ENCODE results near the gene NKX2-2.

NKX2-2 gene

GRCh38 chr20:21513881-21514540 lies at the start of gene NKX2-2 (continued):
- TF ChIP-seq ZSCAN23 (tag by site-specific recombination; IDR thresholded peaks at IDR 0.05): no peak
- peak; percentile 60 for TF ChIP-seq PATZ1 (tag by site-specific recombination; IDR thresholded peaks at IDR 0.05)
- no peak for TF ChIP-seq ZNF530 (tag by site-specific recombination; IDR thresholded peaks at IDR 0.05; ENCODE audit: low read depth)
- no peak for TF ChIP-seq ZNF280C (tag by site-specific recombination; IDR thresholded peaks at IDR 0.05)
- TF ChIP-seq MZF1 (tag by site-specific recombination; IDR thresholded peaks at IDR 0.05; ENCODE audit: borderline replicate concordance): peak; percentile 26; the same call in 1 of the 2 replicates
- TF ChIP-seq ZBTB11 (tag by site-specific recombination; conservative IDR thresholded peaks at IDR 0.05; ENCODE audit: low read depth): no peak
- TF ChIP-seq ZNF239 (tag by site-specific recombination; IDR thresholded peaks at IDR 0.05): no peak
- TF ChIP-seq ZFP3 (tag by site-specific recombination; IDR thresholded peaks at IDR 0.05; ENCODE audit: low read depth): no peak
- TF ChIP-seq ZFP37 (tag by site-specific recombination; IDR thresholded peaks at IDR 0.05): no peak
- no peak for TF ChIP-seq ZNF18 (tag by site-specific recombination; IDR thresholded peaks at IDR 0.05)
- peak; percentile 68 for TF ChIP-seq PRDM10 (tag by site-specific recombination; IDR thresholded peaks at IDR 0.05)
- TF ChIP-seq ZBTB49 (tag by site-specific recombination; IDR thresholded peaks at IDR 0.05; ENCODE audit: low read depth): no peak
- TF ChIP-seq ZBTB48 (tag by site-specific recombination; IDR thresholded peaks at IDR 0.05): no peak
- TF ChIP-seq ZNF704 (tag by site-specific recombination; IDR thresholded peaks at IDR 0.05): no peak
- TF ChIP-seq ZBTB44 (tag by site-specific recombination; IDR thresholded peaks at IDR 0.05): no peak
- TF ChIP-seq ZNF335 (tag by site-specific recombination; conservative IDR thresholded peaks at IDR 0.05): peak; percentile 66
- no peak for TF ChIP-seq BCL6B (tag by site-specific recombination; IDR thresholded peaks at IDR 0.05)
- TF ChIP-seq SP2 (tag by site-specific recombination; IDR thresholded peaks at IDR 0.05): peak; percentile 75
